GM21723 (cell line): ENCODE data around the gene PKNOX2.

Experiments used
- ATAC-seq: cut with Tn5 transposase; IDR thresholded peaks from one replicate; pipeline ENCODE4 v1.9.1; 2021; ENCODE audit warnings: mild to moderate bottlenecking, moderate library complexity; ENCODE audit not compliant: unreplicated experiment

PKNOX2 gene

GRCh38 chr11:125258291-125259032 lies 93.9 kb downstream of the PKNOX2 start:
- no peak for ATAC-seq

- no peak for ATAC-seq
Measured at GRCh38 chr11:125261588-125261987, 97.0 kb downstream of the PKNOX2 start.

- ATAC-seq, result no peak
Measured at GRCh38 chr11:125262194-125262829, 97.8 kb downstream of the PKNOX2 start.

- no peak for ATAC-seq
Measured at GRCh38 chr11:125262830-125263218, 98.3 kb downstream of the PKNOX2 start.

- no peak for ATAC-seq
Measured at GRCh38 chr11:125263268-125263790, 98.8 kb downstream of the PKNOX2 start.

- ATAC-seq, result no peak
Measured at GRCh38 chr11:125264100-125265022, 99.8 kb downstream of the PKNOX2 start.

GRCh38 chr11:125267548-125267947 lies 103.0 kb downstream of the PKNOX2 start:
- ATAC-seq, result no peak

- no peak for ATAC-seq
Measured at GRCh38 chr11:125268611-125269010, 104.1 kb downstream of the PKNOX2 start.

GRCh38 chr11:125270106-125270505 lies 105.6 kb downstream of the PKNOX2 start:
- no peak for ATAC-seq

GRCh38 chr11:125270711-125271110 lies 106.2 kb downstream of the PKNOX2 start:
- no peak for ATAC-seq

GRCh38 chr11:125271483-125272091 lies 107.0 kb downstream of the PKNOX2 start:
- ATAC-seq, result no peak

GRCh38 chr11:125272092-125272491 lies 107.5 kb downstream of the PKNOX2 start:
- no peak for ATAC-seq

GRCh38 chr11:125272821-125273220 lies 108.3 kb downstream of the PKNOX2 start:
- no peak for ATAC-seq

- no peak for ATAC-seq
Measured at GRCh38 chr11:125273519-125274000, 109.0 kb downstream of the PKNOX2 start.

- ATAC-seq, result no peak
Measured at GRCh38 chr11:125274309-125274708, 109.8 kb downstream of the PKNOX2 start.

- no peak for ATAC-seq
Measured at GRCh38 chr11:125274774-125275173, 110.2 kb downstream of the PKNOX2 start.

GRCh38 chr11:125275905-125276618 lies 111.5 kb downstream of the PKNOX2 start:
- ATAC-seq, result no peak

- ATAC-seq, result no peak
Measured at GRCh38 chr11:125276619-125276976, 112.0 kb downstream of the PKNOX2 start.

GRCh38 chr11:125279676-125280418 lies 115.3 kb downstream of the PKNOX2 start:
- no peak for ATAC-seq
